GM21528 (cell line): ENCODE measurements around the gene VSTM2B.
A peak's percentile ranks its signal among the peaks of the same experiment; 100 is the strongest.

Experiments
- ATAC-seq: cut with Tn5 transposase; IDR thresholded peaks from one replicate; pipeline ENCODE4 v1.9.1; 2021; ENCODE audit warnings: mild to moderate bottlenecking, moderate library complexity; ENCODE audit not compliant: unreplicated experiment, low FRiP score

Gene VSTM2B

DNA sequence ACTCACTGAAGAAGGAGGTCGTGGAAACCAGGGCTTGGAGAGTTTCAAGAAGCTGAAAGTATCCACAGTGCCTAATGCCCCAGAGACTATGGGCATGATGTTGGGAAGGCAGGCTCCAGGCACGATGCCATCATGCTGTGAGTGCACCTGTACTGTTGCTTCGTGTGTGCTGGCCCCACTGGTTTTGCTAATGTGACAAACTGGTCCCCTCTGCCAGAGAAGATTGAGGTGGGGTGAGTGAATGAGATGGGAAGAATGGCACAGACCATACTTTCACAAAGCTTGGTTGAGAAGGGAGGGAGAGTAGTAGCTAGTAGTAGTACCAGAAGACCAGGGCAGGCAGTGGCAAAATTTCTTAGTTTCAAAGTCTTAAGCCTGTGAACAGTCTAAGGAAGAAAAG, 61.3 kb downstream of the VSTM2B start:
- no peak for ATAC-seq

DNA sequence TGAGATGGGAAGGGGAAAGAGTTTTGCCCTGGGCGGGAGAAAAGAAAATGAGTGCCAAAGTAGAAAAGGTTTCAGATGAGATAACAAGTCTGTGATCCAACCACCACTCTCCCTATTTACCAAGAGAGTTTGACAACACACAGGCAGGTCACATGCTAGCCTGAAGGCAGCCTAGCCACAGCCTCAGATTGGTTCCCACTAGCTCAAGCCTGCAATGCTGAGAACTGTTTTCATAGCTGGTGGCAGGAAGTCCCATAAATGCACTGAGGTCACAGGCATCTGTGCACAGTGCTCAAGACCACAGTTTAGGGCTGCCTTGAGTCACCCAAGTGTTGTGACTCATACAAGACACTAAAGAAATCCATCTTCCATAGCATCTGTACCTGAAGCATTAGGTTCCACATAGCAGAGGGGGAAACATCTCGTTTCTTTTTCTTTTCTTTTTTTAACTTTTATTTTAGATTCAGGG, 61.8 kb downstream of the VSTM2B start:
- ATAC-seq: no peak

DNA sequence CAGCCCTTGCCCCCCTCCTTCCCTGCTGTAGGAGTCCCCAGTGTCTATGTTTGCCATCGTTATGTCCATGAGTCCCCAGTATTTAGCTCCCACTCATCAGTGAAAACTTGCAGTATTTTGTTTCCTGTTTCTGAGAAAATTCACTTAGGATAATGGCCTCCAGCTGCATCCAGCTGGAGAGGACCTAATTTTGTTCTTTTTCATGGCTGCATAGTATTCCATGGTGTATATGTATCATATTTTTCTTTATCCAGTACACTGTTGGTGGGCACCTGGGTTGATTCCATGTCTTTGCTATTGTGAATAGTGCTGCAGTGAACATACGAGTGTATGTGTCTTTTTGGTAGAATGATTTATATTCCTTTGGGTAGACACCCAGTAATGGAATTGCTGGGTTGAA, 62.3 kb downstream of the VSTM2B start:
- no peak for ATAC-seq

DNA sequence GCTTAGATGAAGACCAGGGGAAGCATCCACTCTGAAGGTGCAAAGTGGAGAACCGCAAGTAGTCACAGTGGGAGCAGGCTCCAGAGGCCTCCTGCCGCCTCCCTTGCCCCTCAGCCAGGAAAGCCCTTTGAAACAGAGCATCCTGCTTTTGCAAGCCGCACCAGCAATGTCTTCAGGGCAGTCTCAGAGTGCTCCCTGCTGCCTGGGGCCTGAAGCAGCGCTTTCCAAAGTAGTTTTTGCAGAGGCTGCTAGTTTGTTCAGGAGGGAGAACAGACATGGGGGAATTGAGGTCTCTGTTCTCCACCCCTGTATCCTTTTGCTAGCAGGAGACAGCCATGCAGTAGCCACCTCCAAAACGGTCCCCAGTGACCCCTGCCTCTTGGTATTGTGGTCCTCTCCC, 64.5 kb downstream of the VSTM2B start:
- ATAC-seq: no peak

DNA sequence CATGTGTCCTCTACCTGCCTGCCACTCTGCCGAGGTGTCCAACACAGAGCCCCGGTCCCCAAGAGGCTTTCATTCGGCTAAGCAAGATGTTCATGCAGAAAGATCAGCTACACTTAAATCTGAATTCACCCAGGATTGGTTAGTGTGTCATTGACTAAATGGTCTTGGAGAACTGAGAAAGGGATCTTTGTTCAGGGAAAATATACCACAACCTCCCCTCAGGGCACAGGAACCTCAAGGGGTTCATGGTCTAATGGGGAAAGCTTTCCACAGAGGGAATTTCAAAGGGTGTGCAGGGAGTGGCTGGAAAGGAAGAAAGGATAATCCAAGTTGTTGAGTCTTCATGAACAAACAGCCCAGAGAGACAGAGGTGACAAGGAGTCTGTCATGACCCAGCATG, 65.9 kb downstream of the VSTM2B start:
- ATAC-seq: no peak

DNA sequence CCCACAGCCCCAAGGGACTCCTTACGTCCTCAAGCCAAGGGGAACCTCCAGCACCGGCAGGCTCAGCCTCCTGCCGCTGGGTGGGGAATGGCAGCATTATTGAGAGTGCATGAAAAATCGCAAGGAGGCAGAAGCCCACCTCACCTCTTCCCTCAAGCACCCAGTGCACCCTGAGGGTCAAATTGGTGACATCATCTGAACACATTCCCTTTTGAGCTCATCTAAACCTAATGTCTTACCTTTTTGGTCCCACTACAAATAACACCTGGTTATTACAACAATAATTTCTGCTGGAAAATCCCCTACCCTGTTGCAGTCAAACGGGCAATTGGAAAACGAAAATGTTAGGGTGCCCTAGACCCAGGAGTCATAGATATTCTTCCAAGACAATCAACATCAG, 68.1 kb downstream of the VSTM2B start:
- no peak for ATAC-seq

DNA sequence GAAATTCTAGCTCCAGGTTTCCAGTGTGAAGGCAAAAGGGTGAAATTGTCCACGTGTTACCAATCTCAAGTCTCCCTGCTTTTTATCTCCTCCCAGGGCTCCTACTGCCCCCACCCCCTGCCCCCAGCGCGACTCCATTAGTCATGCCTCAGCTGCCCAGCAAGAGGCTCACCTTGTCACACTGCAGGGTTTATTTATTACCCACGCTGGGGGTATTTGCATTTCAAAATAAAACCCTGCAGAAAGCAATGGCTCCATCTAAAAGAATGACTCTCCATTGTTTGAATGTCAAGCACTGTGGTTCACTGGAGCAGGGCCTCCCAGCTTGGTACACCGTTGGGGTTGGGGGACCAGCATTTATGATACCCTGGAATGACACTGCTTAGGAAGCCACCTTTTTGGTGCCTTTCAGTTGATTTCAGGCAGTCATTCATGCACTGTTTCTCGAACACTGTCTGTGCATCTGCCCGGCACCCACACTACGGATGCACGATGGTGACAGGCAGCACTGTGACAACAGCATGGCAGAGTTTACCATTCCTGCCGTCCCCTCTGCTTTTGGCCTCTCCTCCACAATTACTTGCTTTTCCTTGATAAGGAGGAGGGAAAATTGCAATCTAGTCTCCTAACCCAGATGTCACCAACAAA, 70.4 kb downstream of the VSTM2B start:
- ATAC-seq: no peak

DNA sequence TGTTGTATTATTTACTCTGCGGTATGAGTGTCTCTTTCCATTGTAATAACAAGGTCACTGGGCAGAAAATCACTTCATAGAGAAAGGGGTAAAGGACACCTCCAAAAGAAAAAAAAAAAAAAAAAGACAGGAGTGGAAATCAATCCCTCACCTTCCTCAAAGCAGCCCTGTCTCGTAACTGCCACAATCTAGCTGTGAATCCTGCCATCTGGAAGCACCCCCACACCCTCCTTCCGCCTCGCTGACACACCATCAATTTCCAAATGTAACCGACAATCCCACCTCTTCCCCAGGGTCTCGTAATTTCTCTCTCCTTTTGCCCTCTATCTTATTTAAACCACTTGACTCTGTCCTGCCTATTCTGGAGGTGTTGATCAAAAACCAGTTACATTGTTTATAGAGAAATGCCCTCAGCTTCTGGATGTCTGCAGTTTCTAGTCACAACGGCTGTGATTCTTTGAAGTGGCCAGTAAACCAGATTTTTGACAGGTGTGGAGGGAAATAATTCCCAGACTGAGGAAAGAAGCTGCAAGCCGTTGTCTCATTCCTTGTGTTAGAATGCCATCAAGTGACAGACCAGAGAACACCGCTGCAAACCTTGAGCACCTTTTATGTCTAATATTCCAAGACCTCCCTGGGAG, 71.2 kb downstream of the VSTM2B start:
- ATAC-seq: no peak

DNA sequence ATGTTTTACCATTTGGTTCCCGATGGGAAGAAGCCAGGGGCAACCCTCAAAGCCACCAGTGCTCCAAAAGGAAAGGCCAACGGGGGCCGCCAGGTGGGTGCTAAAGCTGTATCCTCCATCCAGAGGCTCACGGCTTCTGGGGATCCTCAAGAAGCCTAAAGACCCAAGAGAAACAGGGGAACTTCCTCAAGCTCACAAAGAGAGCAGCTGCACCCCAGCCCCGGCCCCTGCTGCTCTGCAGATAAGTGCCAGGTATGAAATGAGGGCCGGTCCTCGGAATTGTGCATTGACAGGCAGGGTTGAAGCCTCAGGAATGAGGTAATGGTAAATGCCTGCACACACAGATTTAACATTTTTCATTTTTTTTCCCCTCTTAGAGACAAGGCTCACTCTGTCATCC, 72.2 kb downstream of the VSTM2B start:
- no peak for ATAC-seq

DNA sequence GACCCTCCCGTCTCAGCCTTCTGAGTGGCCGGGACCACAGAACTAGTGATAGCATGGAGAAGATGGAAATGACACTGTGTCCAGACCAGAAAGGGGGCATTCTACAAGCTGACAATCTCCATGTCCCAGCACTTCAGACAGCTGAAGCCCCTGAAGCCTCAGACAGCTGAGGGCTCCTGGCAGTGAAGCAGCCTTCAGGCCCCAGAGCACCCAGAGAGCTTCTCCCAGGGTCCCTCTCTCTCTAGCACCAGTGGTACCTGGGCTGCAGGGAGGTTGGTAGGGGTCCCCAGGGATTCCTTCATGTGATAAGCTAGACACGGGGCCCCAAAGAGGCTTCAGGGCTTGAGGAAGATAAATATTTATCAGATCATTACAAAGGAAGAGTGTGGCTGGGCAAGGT, 72.7 kb downstream of the VSTM2B start:
- ATAC-seq: no peak

DNA sequence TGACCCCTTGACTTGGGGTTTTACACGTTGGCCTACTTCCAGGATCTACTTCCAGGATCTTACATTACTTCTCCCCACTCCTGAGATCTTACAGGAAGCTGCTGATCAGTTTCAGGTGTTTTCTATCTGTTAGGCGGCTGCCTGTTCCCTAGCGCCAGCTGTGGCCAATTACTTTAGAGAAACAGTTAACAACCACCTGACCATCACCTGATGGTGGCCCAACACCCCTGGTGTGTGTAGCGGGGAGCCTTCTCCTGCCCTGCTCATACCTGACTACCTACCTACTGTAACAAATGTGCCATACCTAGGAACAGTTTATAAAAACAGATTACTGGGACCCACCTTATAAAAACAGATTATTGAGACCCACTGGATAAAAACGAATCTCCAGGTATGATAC, 77.5 kb downstream of the VSTM2B start:
- ATAC-seq: no peak

DNA sequence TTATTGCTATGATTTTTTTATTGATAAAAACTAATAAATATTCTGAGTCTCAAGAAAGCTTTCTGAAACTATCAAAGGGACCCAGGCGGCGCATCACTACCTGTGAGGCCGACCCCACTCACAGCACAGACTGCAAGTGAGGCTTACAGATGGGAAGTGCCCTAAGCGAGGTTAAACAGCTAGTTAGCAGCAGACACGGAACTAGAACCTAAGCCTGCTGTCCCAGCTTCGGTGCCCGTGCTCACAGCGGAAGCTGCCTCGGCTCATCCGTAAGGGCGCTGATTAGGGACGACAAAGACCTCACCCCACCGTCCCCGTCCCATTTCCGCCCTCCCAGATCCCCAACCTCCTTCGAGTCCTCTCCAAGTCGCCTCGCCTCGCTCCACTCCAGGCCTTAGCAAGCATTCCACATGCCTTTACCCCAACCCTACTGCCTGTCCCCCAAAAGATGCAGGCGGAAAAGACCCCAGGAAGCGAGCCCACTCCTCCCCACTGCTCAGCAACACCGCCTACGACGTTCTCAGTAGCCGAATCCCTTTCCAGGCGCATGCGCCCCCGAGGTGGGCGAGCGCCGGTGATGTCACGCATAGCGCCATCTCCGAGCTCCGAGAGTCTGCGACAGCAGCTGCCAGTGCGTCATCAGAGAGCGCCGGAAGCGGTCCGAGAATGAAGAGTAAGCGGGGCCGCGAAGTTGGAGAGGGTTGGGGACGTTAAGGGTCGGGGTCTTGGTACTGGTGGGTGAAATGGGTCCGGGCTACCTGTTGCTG, 80.0 kb downstream of the VSTM2B start, which contains the start of gene POP4:
Gene POP4 (plus strand): TSS at position 631 of the 767 bp plus-strand sequence. CDS start 36 bp downstream, at position 667.
- peak; percentile 74 for ATAC-seq

DNA sequence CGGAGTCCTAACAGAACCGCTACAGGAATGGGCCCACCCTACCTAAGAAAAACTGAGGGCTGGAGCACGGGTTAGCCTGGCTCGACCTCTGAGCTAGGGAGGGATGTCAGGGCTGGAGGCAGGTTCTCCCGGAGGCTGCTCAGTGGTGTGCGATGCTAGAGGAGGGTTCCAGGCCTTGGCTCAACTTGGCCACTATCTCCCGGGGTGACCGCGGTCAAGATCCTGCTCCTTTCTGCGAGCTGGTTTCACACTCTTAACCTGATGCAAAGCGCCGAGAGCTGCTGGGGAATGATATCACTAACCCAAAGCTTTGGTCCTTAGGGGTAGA, 80.6 kb downstream of the VSTM2B start:
- no peak for ATAC-seq

DNA sequence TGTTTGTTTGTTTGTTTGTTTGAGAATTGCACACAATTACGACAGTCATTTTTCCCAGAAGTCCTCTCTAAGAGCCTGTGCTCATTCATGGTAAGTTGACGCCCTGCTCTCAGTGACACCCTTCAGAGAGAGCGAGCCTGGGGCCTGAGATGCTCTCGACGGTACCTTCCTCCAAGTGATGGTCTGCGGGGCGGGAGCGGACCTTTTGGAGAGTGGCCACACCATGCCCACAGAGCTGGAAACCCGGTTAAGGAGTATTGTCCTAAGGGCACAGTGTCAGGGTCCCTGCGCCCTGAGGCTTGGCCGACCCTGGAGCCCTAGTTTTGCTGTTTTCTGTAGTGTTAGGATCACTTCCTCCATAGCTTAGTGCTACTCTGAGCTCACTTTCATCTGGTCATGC, 83.8 kb downstream of the VSTM2B start:
- no peak for ATAC-seq

DNA sequence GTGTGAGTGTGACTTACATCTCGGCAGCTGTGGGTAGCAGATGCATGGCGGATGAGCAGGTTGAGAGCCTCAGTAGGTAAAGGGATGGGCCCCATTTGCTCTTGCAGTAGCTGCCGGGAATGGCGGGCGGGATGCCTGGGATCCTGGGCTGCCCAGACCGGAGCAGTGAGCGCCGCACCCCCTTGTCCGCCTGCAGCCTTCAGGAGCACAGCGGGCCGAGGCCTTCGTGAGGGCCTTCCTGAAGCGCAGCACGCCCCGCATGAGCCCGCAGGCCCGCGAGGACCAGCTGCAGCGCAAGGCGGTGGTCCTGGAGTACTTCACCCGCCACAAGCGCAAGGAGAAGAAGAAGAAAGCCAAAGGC, 84.4 kb downstream of the VSTM2B start:
- ATAC-seq: no peak

DNA sequence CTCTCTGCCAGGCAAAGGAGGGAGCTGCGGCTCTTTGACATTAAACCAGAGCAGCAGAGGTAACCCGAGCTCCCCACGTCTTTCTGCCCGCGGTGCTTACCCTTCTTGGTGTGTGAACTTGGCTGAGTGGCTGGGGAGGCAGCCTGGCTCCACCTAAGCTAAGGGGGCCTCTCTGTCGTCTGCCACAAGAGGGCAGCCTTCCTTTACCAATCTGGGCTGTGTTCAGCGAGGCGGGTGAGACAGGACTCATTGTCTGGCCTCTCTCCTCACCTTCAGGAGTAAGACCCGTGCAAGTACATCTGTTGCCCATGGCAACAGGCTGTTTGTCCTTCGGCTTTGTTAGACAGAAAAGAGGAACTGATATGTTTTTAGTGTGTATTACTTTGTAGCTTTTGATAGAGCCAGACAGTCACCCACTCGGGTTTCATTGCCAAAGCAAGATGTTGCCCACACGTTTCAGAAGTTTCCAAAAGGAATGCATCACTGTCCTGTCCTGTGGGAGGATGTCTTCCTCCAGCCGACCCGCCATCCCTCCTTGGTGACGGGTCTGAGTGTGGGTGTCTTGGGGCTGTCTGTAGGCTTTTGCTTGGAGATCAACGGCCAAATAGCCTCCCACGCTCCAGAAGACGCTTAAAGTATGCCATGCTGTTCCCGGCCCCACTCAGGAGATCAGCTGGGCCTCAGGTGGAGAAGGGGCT, 84.9 kb downstream of the VSTM2B start:
- peak; percentile 68 for ATAC-seq

DNA sequence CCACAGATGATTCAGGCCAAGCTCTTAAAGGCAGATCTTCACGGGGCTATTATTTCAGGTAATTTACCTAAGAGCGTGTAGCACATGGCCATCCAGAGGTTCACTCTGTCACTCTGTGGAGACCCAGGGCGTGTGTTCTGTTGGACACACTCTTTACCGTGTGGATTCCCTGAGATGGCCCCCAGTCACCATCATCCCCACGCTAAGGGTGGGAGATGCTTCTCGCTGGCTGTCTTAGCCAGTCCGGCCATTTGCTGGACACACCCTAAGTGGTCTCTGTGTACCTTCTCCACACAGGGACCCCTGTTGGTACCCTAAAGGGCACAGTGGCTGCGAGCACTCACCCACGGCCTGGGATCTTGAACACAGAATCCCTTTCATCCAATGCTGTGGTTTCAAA, 86.3 kb downstream of the VSTM2B start:
- no peak for ATAC-seq

DNA sequence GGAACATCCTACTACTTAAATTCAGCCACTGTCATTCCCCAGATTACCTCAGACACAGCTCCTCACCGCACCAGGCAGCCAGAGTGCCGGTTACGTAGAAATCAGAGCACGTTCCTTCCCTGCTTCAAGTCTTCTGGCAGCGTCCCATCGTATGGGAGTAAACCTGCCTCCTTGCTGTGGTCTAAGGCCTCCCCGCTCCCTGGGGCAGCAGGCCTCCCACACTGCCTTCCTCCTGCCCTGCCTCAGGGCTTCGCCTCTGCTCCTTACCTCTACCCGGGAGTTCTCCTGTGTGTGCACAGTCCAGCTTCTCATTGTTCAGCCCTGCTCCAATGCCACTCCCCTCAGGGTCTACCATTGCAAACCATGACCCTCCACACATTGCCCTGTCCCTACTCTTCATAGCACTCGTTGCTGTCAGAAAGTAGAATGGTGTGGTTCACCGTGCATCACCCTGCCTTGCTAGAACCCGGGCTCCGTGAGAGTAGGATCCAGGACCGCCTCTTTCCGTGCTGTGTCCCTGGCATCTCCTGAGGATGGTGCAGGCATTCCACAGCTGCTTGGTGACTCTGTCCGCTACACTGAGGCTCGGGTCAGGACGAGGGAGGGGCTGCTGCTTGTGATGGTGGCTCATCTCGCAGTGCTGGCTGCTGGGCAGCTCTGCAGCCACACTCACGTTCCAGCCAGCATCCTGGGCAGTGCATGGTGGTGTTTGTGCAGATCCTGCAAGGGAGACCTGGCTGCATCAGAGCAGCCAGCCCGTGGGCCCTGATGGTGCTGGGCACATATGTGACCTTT, 87.2 kb downstream of the VSTM2B start:
- no peak for ATAC-seq

DNA sequence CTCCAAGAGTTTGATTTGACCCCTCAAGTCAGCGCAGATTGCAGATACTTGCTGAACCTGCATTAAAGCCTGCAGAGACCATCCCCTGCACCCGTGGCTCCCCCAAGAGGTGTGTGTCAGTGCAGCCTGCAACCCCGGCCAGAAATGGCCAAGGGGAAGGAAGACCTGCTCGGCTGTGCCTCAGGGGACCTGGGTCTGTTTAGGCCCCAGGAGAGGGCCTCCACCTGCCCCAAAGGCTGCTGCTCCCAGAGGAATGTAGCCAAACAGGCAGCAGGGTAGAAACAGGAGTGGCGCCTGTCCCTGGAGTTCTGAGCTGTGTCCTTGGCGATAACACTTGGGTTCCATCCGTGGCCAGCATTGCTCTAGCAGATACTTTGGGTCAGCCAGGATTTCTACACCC, 88.3 kb downstream of the VSTM2B start:
- ATAC-seq: no peak
